NCI-H1694 (cell line): ENCODE measurements around the gene P4HB.
"Not testable (repeated sequence)": the region's sequence is repeated elsewhere in the genome, so short reads cannot be mapped to it uniquely, and the experiment has no call there.

Experiments
- DNase-seq: peaks from one replicate; lab custom pipeline; 2025; lab: John Stamatoyannopoulos, UW

Gene P4HB

GRCh38 chr17:81845881-81846742 lies 14.2 kb downstream of the P4HB start:
- no peak for DNase-seq

- DNase-seq, result no peak
Measured at GRCh38 chr17:81845361-81845760, 15.0 kb downstream of the P4HB start.

DNA sequence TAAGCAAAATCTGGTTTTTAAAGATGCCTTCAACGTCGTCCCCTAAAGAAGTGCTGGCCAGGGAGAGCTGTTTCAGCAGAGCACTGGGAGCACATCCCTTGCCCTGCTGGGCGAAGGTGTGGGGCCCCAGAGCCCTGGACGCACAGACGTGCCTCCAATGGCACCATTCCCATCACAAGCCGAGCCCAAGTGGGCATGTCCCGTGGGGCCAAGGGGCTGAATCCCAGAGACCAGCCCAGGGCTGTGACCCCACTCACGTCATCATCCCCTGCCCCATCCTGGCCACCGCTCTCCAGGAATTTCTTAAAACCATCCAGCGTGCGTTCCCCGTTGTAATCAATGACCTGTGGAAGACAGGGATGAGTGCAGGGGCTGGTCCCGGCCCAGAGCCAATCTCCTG lies 15.4 kb downstream of the P4HB start:
- DNase-seq, result no peak

GRCh38 chr17:81844327-81844851 lies 15.9 kb downstream of the P4HB start:
- DNase-seq, result no peak

- no peak for DNase-seq
Measured at GRCh38 chr17:81843713-81844326, 16.5 kb downstream of the P4HB start.

DNA sequence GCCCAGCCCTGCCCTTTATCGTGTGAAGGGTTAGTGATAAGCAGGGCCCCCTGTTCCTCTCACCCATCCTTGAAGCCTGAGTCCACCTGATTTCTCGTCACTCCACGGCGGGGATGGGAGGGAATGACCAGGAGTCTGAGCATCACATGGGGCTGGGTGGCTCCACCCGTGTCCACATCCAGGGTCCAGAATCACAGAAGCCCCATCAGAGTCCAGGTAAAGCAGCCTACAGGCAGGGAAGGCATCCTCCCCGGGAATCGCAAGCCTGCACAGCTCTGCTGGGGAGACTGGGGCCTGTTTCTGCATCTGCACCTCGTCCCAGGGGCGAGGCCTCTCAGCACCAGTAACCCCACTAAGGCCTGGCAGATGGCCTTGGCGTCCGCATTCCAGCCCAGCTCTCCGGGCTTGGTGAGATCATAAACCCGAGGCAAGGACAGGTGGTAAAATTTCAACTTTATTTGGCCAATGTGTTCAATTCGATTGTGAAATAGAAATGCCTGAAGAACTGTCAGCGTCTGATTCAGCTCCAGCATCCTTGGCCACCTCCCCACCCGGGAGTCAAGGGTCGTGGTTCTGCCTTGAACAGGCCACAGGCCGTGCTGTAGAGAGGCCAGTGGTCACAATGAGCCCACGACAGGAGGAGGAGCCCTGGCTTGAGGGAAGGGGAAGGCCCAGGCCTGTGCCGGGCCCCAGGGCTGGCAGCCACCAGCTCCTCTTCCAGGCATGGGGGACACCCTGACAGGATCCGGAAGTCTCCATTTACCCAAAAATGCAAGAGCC lies 17.4 kb downstream of the P4HB start:
- DNase-seq, result no peak

- no peak for DNase-seq
Measured at GRCh38 chr17:81842378-81842724, 18.0 kb downstream of the P4HB start.

GRCh38 chr17:81841866-81842265 lies 18.5 kb downstream of the P4HB start:
- DNase-seq, result no peak

DNA sequence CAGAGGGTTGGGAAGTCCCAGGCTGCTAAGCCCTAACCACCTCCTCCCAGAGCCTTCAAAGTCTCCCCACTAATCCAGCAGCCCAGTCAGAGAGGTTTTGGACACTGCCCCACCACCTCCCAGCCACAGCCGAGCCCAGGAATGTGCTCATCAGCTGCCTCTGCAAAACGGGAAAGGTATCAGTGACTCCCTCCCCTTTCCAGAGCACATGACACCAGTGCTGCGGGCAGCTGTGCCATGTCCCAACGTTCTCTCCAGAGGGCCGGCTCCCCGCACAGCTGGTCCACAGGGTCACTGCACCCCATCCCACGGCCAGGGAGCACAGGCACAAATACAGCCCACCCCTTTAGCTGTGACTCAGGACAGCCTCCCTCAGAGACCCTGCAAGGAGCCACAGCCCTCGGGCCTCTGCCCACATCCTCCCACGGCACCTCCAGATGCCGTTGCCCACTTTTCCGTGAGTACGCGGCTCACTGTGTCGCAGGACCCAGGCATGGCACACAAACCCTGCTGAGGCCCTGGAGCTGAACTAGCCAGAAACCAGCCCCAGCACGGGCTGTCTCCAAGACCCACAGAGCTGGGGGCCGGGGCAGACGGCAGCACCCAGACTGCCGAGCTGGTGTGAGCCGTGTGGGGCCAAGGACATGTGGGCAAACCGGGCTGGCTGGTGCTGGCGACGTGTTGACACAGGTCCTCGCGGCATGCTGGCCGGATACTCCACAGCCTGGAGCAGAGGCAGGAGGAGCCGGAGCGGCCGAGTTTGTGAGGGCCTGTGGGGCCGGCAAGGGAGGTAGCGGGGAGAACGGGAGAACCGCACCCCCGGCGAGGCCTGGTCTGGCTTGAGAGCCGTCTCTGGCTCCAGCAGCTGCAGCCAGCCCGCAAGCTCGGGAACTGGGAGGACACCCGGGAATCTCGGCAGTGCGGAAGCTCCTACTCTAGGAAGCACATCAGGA lies 19.2 kb downstream of the P4HB start:
- DNase-seq, result no peak

- DNase-seq, result not testable (repeated sequence)
Measured at GRCh38 chr17:81840059-81840458, 20.3 kb downstream of the P4HB start.

- no peak for DNase-seq
Measured at GRCh38 chr17:81839301-81839700, 21.0 kb downstream of the P4HB start.

GRCh38 chr17:81838753-81839255 lies 21.5 kb downstream of the P4HB start:
- DNase-seq, result no peak

DNA sequence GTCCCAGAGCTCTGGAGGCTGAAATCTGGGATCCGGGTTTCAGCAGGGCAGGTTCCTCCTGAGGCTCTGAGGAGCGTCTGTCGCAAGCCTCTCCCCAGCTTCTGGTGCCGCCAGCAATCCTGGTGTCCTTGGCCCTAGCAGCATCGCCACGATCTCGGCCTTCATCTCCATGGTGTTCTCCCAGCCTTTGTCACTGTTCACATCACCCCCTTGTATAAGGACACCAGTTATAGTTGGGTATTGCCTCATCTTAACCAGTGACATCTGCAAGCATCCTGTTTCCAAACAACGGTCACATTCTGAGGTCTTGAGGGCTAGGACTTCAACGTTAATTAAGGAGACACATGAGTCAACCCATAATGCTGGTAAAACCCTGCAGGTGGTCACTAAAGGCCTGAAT lies 22.7 kb downstream of the P4HB start:
- no peak for DNase-seq

GRCh38 chr17:81834831-81835267 lies 25.5 kb downstream of the P4HB start, which contains the start of gene PPP1R27:
PPP1R27 (minus strand) TSS chr17:81835050; CDS start chr17:81834953, 97 bp downstream.
- no peak for DNase-seq

DNA sequence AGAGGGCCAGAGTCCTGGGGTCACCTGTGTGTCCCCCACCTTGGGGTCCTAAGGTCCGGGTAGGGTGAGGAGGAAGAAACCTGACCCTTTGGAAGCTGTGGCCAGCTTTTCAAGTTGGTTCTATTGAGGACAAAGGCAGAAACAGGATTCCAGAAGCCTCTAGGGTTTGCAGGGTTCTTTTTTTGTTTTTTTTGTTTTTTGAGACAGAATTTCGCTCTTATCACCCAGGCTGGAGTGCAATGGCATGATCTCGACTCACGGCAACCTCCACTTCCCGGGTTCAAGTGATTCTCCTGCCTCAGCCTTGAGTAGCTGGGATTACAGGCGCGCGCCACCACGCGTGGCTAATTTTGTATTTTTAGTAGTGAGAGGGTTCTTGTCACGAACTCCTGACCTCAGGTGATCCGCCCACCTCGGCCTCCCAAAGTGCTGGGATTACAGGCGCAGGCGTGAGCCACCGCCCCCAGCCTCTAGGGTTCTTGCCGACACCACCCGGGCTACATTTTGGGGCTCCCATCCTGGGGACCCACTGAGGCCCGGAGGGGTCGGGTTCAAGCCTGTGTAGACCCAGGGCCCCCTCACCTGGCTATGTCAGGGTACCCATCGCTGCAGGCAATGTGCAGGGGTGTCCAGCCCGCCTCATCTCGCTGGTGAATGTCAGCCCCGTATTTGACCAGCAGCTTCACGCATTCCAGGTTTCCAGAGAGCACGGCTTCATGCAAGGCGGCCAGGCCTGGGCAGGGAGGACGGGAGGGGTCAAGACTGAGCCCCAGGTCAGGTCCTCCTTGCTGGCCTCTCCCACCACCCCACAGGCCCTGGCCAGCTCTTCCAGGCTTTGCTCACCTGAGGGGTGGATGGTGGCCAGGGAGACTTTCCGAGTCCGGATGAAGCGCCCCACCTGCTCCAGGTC lies 26.2 kb downstream of the P4HB start:
- no peak for DNase-seq

DNA sequence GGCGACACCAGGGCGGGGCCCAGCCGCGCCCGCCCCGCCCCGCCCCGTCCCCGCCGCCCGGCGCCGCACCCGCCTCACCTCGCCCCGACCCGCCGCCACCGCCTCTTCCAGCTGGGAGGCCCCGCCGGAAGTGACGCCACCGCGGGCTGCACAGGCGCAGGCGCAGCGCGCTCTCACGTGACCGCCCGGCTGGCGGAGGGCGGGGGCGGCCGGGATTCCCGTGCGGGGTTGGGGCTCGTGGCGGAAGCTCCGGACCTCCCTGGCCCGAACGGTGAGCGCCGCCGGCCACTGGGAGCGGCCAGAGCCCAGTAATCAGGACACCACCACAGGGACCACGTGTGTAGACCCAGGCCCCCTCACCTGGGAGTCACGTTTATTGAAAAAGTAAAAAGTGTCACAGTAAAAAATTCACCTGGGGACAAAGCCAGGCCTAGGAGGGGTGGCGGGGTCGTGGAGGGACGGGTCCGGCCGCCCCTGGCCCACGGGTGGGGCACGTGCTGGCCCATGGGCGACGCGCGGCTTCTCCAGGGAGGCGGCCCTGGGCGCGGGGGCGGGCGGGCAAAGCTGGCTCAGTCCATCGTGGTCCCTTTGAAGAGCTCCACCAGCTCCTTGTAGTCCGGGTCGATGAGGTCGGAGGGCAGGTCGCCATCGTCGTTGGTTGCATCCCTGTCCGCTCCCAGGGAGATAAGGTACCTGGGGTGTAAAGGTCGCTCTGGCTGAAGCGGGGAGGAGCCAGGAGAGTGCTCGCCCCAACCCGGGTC lies 27.0 kb downstream of the P4HB start, which contains the start of gene MCRIP1:
Gene MCRIP1, minus strand, starts transcription at position 132 of the 761 bp plus-strand sequence. CDS start 8,785 bp downstream, outside the sequence.
- DNase-seq, result peak; percentile 71

DNA sequence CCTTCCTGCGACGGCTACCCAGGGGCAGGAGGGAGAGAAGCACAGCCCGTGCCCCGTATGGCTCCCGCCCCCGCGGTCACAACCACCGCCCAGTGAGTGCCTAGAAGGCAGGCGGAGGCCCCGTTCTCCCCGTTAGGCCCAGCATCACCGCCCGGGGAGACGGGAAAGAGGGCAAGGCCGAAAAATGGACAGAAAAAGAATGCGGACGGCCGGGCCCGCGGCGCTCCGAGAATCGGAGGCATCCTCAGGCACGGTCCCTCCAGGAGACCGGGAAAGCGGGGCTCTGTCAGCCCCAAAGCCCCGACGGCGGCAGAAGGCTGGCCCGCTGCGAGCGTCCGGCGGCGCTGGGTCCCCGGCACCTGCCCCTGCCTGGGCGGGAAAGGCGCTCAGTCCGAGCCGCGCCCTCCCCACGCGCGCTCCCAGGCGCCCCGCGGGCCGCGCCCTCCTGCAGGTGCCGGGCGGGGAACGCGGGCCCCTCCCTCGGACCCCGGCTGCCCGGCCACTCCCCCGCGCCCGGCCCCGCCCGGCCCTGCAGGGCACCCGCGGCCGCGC lies 27.7 kb downstream of the P4HB start:
- no peak for DNase-seq

DNA sequence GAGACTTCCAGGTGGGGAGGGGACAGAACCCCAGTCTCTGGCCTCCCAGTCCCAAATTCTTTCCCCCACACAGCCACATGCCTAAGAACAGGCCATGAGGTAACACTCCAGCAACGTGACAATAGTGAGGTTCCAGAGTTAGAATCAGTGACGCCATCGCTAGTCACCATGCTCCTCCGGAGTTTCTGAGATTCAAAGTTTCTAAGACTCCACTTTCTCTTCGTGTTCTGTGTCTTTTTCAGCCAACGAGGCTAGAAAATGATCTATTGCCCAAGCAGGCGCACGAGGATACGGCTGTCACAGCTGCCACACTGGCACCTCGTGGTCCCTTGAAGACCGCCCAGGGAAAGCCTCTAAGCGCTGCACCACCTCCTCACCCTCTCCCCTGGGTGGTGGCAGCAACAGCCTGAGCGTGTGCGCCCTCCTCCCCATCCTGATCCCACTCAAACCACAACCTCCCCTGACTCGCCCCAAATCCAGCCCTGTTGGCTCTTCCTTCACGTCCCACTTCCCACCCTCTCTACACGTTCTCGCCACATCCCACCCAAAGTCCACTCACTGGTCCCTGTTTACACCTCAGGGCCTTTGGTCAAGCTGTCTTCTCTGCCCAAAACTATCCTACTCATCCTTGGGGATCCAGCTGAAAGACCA lies 28.3 kb downstream of the P4HB start:
- peak; percentile 49 for DNase-seq
